HEK293 (cell line): ENCODE data around the gene KANSL1.

Experiments
- CTCF ChIA-PET: fragments of 350-600 bp; formaldehyde crosslinking; extraction: SDS; loops from one replicate; lab custom pipeline; 2021; ENCODE audit warnings: antibody characterized with exemption; lab: Yijun Ruan, JAX
- POLR2A ChIA-PET: fragments of 300-600 bp; formaldehyde crosslinking; extraction: SDS; loops from one replicate; lab custom pipeline; 2020; ENCODE audit warnings: antibody characterized with exemption, inconsistent platforms; lab: Yijun Ruan, JAX
- H3K27ac ChIP-seq: fragments of 200-500 bp; sonication (Bioruptor generic); 2 replicates; pipeline ENCODE4 v1.5.1; 2014; ENCODE audit warnings: low read depth, low read length, control low read depth, inconsistent platforms; ENCODE audit errors: extremely low read depth
- H3K36me3 ChIP-seq, 2 experiments: fragments of 200-500 bp in 1 of 2; sonication (Bioruptor generic) in 1 of 2; 1 replicate in 1 of 2; 2 replicates in 1 of 2; pipeline ENCODE4 v1.5.1; 2014 to 2017; ENCODE audit warnings: inconsistent platforms in 2 of 2, low read length in 2 of 2; ENCODE audit not compliant: control insufficient read depth in 2 of 2, insufficient read depth in 1 of 2
- H3K4me1 ChIP-seq: fragments of 200-500 bp; sonication (Bioruptor generic); 2 replicates; pipeline ENCODE4 v1.5.1; 2014; ENCODE audit warnings: mild to moderate bottlenecking, low read length, inconsistent platforms; ENCODE audit not compliant: control insufficient read depth, insufficient read depth
- H3K4me3 ChIP-seq: 2 replicates; pipeline ENCODE4 v1.5.1; 2011; ENCODE audit warnings: low read depth, mild to moderate bottlenecking, control low read depth, low read length, moderate library complexity
- H3K9me3 ChIP-seq: fragments of 200-500 bp; sonication (Bioruptor generic); 2 replicates; pipeline ENCODE4 v1.5.1; 2014; ENCODE audit warnings: low read depth, low read length, inconsistent platforms; ENCODE audit not compliant: control insufficient read depth, insufficient read depth
- BCL6B ChIP-seq: fragments of 450-650 bp; formaldehyde crosslinking; IDR thresholded peaks from 2 replicates; pipeline ENCODE4 v1.5.1; 2017; ENCODE audit warnings: missing biosample characterization, missing genetic modification characterization
- KLF8 ChIP-seq: fragments of 450-650 bp; formaldehyde crosslinking; IDR thresholded peaks from 2 replicates; pipeline ENCODE4 v1.5.1; 2016; ENCODE audit warnings: missing biosample characterization, missing genetic modification characterization
- PATZ1 ChIP-seq: fragments of 450-650 bp; formaldehyde crosslinking; IDR thresholded peaks from 2 replicates; pipeline ENCODE4 v1.5.1; 2016; ENCODE audit warnings: missing biosample characterization, missing genetic modification characterization
- ZBTB11 ChIP-seq: fragments of 450-650 bp; formaldehyde crosslinking; conservative IDR thresholded peaks from 2 replicates; pipeline ENCODE4 v1.5.1; 2016; ENCODE audit warnings: low read depth, missing biosample characterization, missing genetic modification characterization
- ZIC2 ChIP-seq: fragments of 450-650 bp; formaldehyde crosslinking; IDR thresholded peaks from 2 replicates; pipeline ENCODE4 v1.5.1; 2016; ENCODE audit warnings: missing biosample characterization, missing genetic modification characterization
- ZNF121 ChIP-seq: fragments of 450-650 bp; formaldehyde crosslinking; IDR thresholded peaks from 2 replicates; pipeline ENCODE4 v1.5.1; 2016; ENCODE audit warnings: missing biosample characterization, missing genetic modification characterization
- ZNF157 ChIP-seq: fragments of 450-650 bp; formaldehyde crosslinking; IDR thresholded peaks from 2 replicates; pipeline ENCODE4 v1.5.1; 2016; ENCODE audit warnings: missing biosample characterization, missing genetic modification characterization
- ZNF18 ChIP-seq: fragments of 450-650 bp; formaldehyde crosslinking; IDR thresholded peaks from 2 replicates; pipeline ENCODE4 v1.5.1; 2016; ENCODE audit warnings: missing biosample characterization, missing genetic modification characterization
- ZNF280D ChIP-seq: fragments of 450-650 bp; formaldehyde crosslinking; IDR thresholded peaks from 2 replicates; pipeline ENCODE4 v1.5.1; 2016; ENCODE audit warnings: missing biosample characterization, missing genetic modification characterization
- ZNF621 ChIP-seq: fragments of 450-650 bp; formaldehyde crosslinking; IDR thresholded peaks from 2 replicates; pipeline ENCODE4 v1.5.1; 2017; ENCODE audit warnings: missing biosample characterization, missing genetic modification characterization
- ZXDB ChIP-seq: fragments of 450-650 bp; formaldehyde crosslinking; IDR thresholded peaks from 2 replicates; pipeline ENCODE4 v1.5.1; 2016; ENCODE audit warnings: missing biosample characterization, missing genetic modification characterization

The KANSL1 gene

GRCh38 chr17:46047856-46048255 lies 145.4 kb downstream of the KANSL1 start (continued):
- no peak for TF ChIP-seq ZNF280D (tag by site-specific recombination)
- no peak for TF ChIP-seq ZNF621 (tag by site-specific recombination)
- TF ChIP-seq PATZ1 (tag by site-specific recombination): no peak

GRCh38 chr17:46047398-46047797 lies 145.8 kb downstream of the KANSL1 start:
- H3K27ac ChIP-seq: no peak overlapping the region
- no peak overlapping the region for H3K4me3 ChIP-seq
- H3K36me3 ChIP-seq: peaks cover 51 to 85% of the 10 kb centered on the region in 2 experiments
- no peaks in the 10 kb centered on the region for H3K9me3 ChIP-seq
- ChIA-PET CTCF (interaction anchor here (0.6 to 6.0 kb wide), 4 partner anchors 11 to 146 kb away, joined by 3 to 64 read pairs (median 3); partner anchors contain the start of gene KANSL1), POLR2A (no interaction called here)
- peaks cover 11% of the 10 kb centered on the region for H3K4me1 ChIP-seq
- peak; percentile 94 for TF ChIP-seq ZNF121
- no peak for TF ChIP-seq ZNF157 (tag by site-specific recombination)
- TF ChIP-seq ZNF18 (tag by site-specific recombination): no peak
- no peak for TF ChIP-seq ZBTB11 (tag by site-specific recombination)

GRCh38 chr17:46046957-46047356 lies 146.3 kb downstream of the KANSL1 start:
- ChIA-PET POLR2A (no interaction called here), CTCF (interaction anchor here (0.6 to 6.0 kb wide), 5 partner anchors 12 to 146 kb away, joined by 3 to 64 read pairs (median 3); partner anchors contain the start of gene KANSL1)
- H3K4me3 ChIP-seq: no peak overlapping the region
- peaks cover 7% of the 10 kb centered on the region for H3K4me1 ChIP-seq
- H3K9me3 ChIP-seq: no peaks in the 10 kb centered on the region
- peaks cover 52 to 89% of the 10 kb centered on the region in 2 experiments for H3K36me3 ChIP-seq
- no peak for TF ChIP-seq ZIC2
- no peak for TF ChIP-seq ZXDB (tag by site-specific recombination)
- no peak for TF ChIP-seq BCL6B (tag by site-specific recombination)
- TF ChIP-seq KLF8 (tag by site-specific recombination): no peak
- no peak overlapping the region for H3K27ac ChIP-seq
